Measurements from ENCODE around the gene TMEM97. TPM values are rescaled to one million over a fixed set of nuclear protein-coding genes. Genes with fewer than 3 reads are reported as not detected.
"Not testable (repeated sequence)": the region's sequence is repeated elsewhere in the genome, so short reads cannot be mapped to it uniquely, and the experiment has no call there.

The TMEM97 gene
- total RNA-seq (1 to 10 TPM; 2.4 to 2.6 TPM), polyA plus RNA-seq (1 to 10 TPM; 5.5 to 6.2 TPM)

GRCh38 chr17:28318759-28319597, at the start of gene TMEM97:
Gene TMEM97 (plus strand): TSS chr17:28319200. CDS start chr17:28319240, 40 bp downstream.
- peak within 1 kb of the TSS; percentile 87 to 95 (median 91) for H3K4me3 Mint-ChIP-seq
- no peaks in the 10 kb centered on the region for H3K36me3 Mint-ChIP-seq
- peak within 1 kb of the TSS; percentile 58 to 69 for H3K4me3 ChIP-seq (ENCODE audit: low read length in 2 of 2)
- H3K27me3 ChIP-seq (ENCODE audit: insufficient read depth, low read length) = no peaks in the 10 kb centered on the region
- H3K27ac Mint-ChIP-seq = peak within 1 kb of the TSS; percentile 69 to 90 (median 86)
- H3K4me1 Mint-ChIP-seq = peaks cover 15 to 32% (median 21%) of the 10 kb centered on the region in 4 donors
- intact Hi-C loops (cut with micrococcal nuclease) = loop anchor here (1.0 kb wide), 4 partner anchors 16 to 278 kb away; partner anchors contain the start of genes IFT20, POLDIP2, SARM1 and TNFAIP1
- H3K27me3 Mint-ChIP-seq = no peaks in the 10 kb centered on the region
- peak; percentile 93 to 96 (median 95) for DNase-seq
- peak within 1 kb of the TSS; percentile 45 for H3K27ac ChIP-seq (ENCODE audit: low read depth, low read length)
- H3K9me3 ChIP-seq (ENCODE audit: control insufficient read depth in 1 of 2, low read length in 2 of 2) = no peaks in the 10 kb centered on the region
- peaks cover 19% of the 10 kb centered on the region for H3K4me1 ChIP-seq (ENCODE audit: insufficient read depth, low read length)
- ChIA-PET POLR2A (ENCODE audit: partially characterized antibody) (interaction anchor here (0.6 to 4.7 kb wide), 8 partner anchors 10 to 281 kb away, joined by 3 to 39 read pairs (median 4); partner anchors contain the start of genes IFT20, POLDIP2, SARM1 and TNFAIP1), CTCF (ENCODE audit: partially characterized antibody) (interaction anchor here (0.8 to 2.1 kb wide), 6 partner anchors 12 to 68 kb away, joined by 3 to 9 read pairs (median 5); partner anchors contain the start of genes IFT20 and TNFAIP1)
- H3K9me3 Mint-ChIP-seq = no peaks in the 10 kb centered on the region
- no peaks in the 10 kb centered on the region for H3K36me3 ChIP-seq (ENCODE audit: insufficient read depth, low read length)

GRCh38 chr17:28270055-28270454, 48.9 kb upstream of the TMEM97 start:
- Mint-ChIP-seq H3K4me3 (no peak overlapping the region), H3K4me1 (peaks cover 0 to 7% (median 4%) of the 10 kb centered on the region in 4 donors), H3K27me3 (peaks cover 22 to 30% of the 10 kb centered on the region in 2 donors), H3K9me3 (peaks cover 0 to 12% (median 0%) of the 10 kb centered on the region in 8 donors), H3K27ac (peak overlapping the region in 1 of 7 donors; percentile 43), H3K36me3 (no peaks in the 10 kb centered on the region)
- no peaks in the 10 kb centered on the region for H3K4me1 ChIP-seq (ENCODE audit: insufficient read depth, low read length)
- CTCF ChIA-PET (ENCODE audit: partially characterized antibody) = interaction anchor here (1.1 to 1.2 kb wide), 3 partner anchors 12 to 20 kb away, joined by 3 to 4 read pairs (median 3); no protein-coding TSS in a partner anchor
- peaks cover 1% of the 10 kb centered on the region for H3K27me3 ChIP-seq (ENCODE audit: insufficient read depth, low read length)
- no peaks in the 10 kb centered on the region for H3K36me3 ChIP-seq (ENCODE audit: insufficient read depth, low read length)
- no peak overlapping the region for H3K4me3 ChIP-seq (ENCODE audit: low read length in 2 of 2)
- no peak overlapping the region for H3K27ac ChIP-seq (ENCODE audit: low read depth, low read length)
- no peak for DNase-seq
- intact Hi-C loops (cut with micrococcal nuclease) = no loop called here
- POLR2A ChIA-PET (ENCODE audit: partially characterized antibody) = no interaction called here
- H3K9me3 ChIP-seq (ENCODE audit: control insufficient read depth in 1 of 2, low read length in 2 of 2) = no peaks in the 10 kb centered on the region

DNA sequence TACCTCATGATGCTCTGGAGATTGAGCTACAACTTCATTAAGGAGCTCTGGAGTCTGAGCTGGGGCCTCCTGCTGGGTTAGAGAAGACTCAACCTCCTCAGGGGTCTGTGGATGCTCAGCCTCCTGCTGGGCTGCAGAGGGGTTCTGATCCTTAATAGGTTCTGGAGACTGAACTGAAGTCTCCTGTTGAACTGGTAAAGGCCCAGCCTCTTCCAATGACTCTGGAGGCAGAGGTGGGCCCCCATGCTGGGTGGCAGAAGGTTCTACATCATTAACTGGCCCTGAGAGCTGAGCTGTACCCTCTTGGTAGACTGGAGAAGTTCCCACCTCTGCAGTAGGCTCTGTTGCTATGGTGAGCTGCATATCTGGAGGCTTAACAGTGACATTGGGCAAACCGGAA, 48.1 kb upstream of the TMEM97 start:
- intact Hi-C loops (cut with micrococcal nuclease) = no loop called here
- Histone ChIP-seq H3K27me3 (ENCODE audit: insufficient read depth, low read length) (peaks cover 4% of the 10 kb centered on the region), H3K9me3 (ENCODE audit: control insufficient read depth in 1 of 2, low read length in 2 of 2) (no peaks in the 10 kb centered on the region), H3K4me1 (ENCODE audit: insufficient read depth, low read length) (no peaks in the 10 kb centered on the region), H3K36me3 (ENCODE audit: insufficient read depth, low read length) (no peaks in the 10 kb centered on the region), H3K4me3 (ENCODE audit: low read length in 2 of 2) (no peak overlapping the region), H3K27ac (ENCODE audit: low read depth, low read length) (no peak overlapping the region)
- DNase-seq = no peak
- peaks cover 0 to 8% (median 0%) of the 10 kb centered on the region in 8 donors for H3K9me3 Mint-ChIP-seq
- H3K4me1 Mint-ChIP-seq = peaks cover 0 to 8% (median 6%) of the 10 kb centered on the region in 4 donors
- no peak overlapping the region for H3K27ac Mint-ChIP-seq
- H3K36me3 Mint-ChIP-seq = no peaks in the 10 kb centered on the region
- peaks cover 25 to 31% of the 10 kb centered on the region in 2 donors for H3K27me3 Mint-ChIP-seq
- ChIA-PET POLR2A (ENCODE audit: partially characterized antibody) (no interaction called here), CTCF (ENCODE audit: partially characterized antibody) (interaction anchor here (1.5 to 2.3 kb wide), 2 partner anchors 19 to 65 kb away, joined by 4 to 8 read pairs; partner anchors contain the start of genes IFT20 and TNFAIP1)
- no peak overlapping the region for H3K4me3 Mint-ChIP-seq

GRCh38 chr17:28271431-28271830, 47.6 kb upstream of the TMEM97 start:
- Histone ChIP-seq H3K4me3 (ENCODE audit: low read length in 2 of 2) (no peak overlapping the region), H3K27ac (ENCODE audit: low read depth, low read length) (no peak overlapping the region), H3K4me1 (ENCODE audit: insufficient read depth, low read length) (no peaks in the 10 kb centered on the region), H3K9me3 (ENCODE audit: control insufficient read depth in 1 of 2, low read length in 2 of 2) (no peaks in the 10 kb centered on the region), H3K36me3 (ENCODE audit: insufficient read depth, low read length) (no peaks in the 10 kb centered on the region), H3K27me3 (ENCODE audit: insufficient read depth, low read length) (peaks cover 8% of the 10 kb centered on the region)
- H3K4me1 Mint-ChIP-seq = peaks cover 0 to 8% (median 6%) of the 10 kb centered on the region in 4 donors
- H3K36me3 Mint-ChIP-seq = no peaks in the 10 kb centered on the region
- ChIA-PET POLR2A (ENCODE audit: partially characterized antibody) (no interaction called here), CTCF (ENCODE audit: partially characterized antibody) (interaction anchor here (1.5 to 2.3 kb wide), 2 partner anchors 20 to 64 kb away, joined by 4 to 8 read pairs; partner anchors contain the start of genes IFT20 and TNFAIP1)
- no peak overlapping the region for H3K4me3 Mint-ChIP-seq
- peaks cover 25 to 31% of the 10 kb centered on the region in 2 donors for H3K27me3 Mint-ChIP-seq
- DNase-seq = no peak
- H3K9me3 Mint-ChIP-seq = peaks cover 0 to 4% (median 0%) of the 10 kb centered on the region in 8 donors
- H3K27ac Mint-ChIP-seq = no peak overlapping the region
- intact Hi-C loops (cut with micrococcal nuclease) = no loop called here

DNA sequence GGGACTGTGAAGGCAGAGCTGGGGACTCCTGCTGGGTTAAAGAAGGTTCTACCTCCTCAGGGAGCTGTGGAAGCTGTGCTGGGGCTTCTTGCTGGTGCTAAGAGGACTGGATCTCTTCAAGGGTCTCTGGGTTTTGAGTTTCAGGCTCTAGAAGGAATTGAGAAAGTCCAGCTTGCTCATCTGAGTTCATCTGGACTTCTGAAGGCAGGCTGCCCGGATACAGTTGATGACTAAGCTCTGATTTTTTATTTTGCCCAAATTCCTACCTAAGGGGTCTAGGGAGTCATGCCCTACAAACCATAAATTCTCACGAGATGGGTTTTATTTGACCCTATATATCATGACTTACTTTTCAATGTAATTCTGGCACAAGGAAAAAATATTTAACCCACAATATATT, 46.8 kb upstream of the TMEM97 start:
- Mint-ChIP-seq H3K9me3 (peaks cover 0 to 2% (median 0%) of the 10 kb centered on the region in 8 donors), H3K4me1 (peaks cover 1 to 8% (median 6%) of the 10 kb centered on the region in 4 donors), H3K36me3 (no peaks in the 10 kb centered on the region), H3K4me3 (no peak overlapping the region), H3K27ac (no peak overlapping the region), H3K27me3 (peaks cover 25 to 31% of the 10 kb centered on the region in 2 donors)
- DNase-seq = no peak
- H3K27ac ChIP-seq (ENCODE audit: low read depth, low read length) = no peak overlapping the region
- peaks cover 14% of the 10 kb centered on the region for H3K27me3 ChIP-seq (ENCODE audit: insufficient read depth, low read length)
- H3K4me1 ChIP-seq (ENCODE audit: insufficient read depth, low read length) = no peaks in the 10 kb centered on the region
- no peaks in the 10 kb centered on the region for H3K9me3 ChIP-seq (ENCODE audit: control insufficient read depth in 1 of 2, low read length in 2 of 2)
- POLR2A ChIA-PET (ENCODE audit: partially characterized antibody) = interaction anchor here (0.9 kb wide), 1 partner anchor 13 kb away, joined by 3 read pairs; no protein-coding TSS in a partner anchor
- no peaks in the 10 kb centered on the region for H3K36me3 ChIP-seq (ENCODE audit: insufficient read depth, low read length)
- intact Hi-C loops (cut with micrococcal nuclease) = no loop called here
- CTCF ChIA-PET (ENCODE audit: partially characterized antibody) = interaction anchor here (1.5 to 2.3 kb wide), 2 partner anchors 21 to 64 kb away, joined by 4 to 8 read pairs; partner anchors contain the start of genes IFT20 and TNFAIP1
- H3K4me3 ChIP-seq (ENCODE audit: low read length in 2 of 2) = no peak overlapping the region

DNA sequence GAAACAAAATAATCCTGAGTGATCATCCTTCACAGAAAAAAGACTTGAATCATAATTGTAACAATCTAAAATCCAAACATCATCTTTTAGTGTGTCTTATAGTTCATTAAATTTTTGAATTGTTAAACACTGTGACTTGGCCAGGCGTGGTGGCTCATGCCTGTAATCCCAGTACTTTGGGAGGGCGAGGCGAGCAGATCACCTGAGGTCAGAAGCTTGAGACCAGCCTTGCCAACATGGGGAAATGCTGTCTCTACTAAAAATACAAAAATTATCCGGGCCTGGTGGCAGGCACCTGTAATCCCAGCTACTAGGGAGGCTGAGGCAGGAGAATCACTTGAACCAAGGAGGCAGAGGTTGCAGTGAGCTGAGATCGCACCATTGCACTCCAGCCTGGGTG, 45.7 kb upstream of the TMEM97 start:
- not testable (repeated sequence) for H3K9me3 ChIP-seq (ENCODE audit: control insufficient read depth in 1 of 2, low read length in 2 of 2)
- H3K27me3 Mint-ChIP-seq = peaks cover 26 to 32% of the 10 kb centered on the region in 2 donors
- CTCF ChIA-PET (ENCODE audit: partially characterized antibody) = interaction anchor here (2.3 kb wide), 1 partner anchor 22 kb away, joined by 8 read pairs; no protein-coding TSS in a partner anchor

More for the DNA sequence above, 45.7 kb upstream of the TMEM97 start:
- peaks cover 14% of the 10 kb centered on the region for H3K27me3 ChIP-seq (ENCODE audit: insufficient read depth, low read length)
- intact Hi-C loops (cut with micrococcal nuclease); H3K9me3 Mint-ChIP-seq; H3K36me3 Mint-ChIP-seq; H3K4me3 ChIP-seq (ENCODE audit: low read length in 2 of 2); DNase-seq; H3K27ac ChIP-seq (ENCODE audit: low read depth, low read length); H3K27ac Mint-ChIP-seq; H3K4me3 Mint-ChIP-seq; H3K36me3 ChIP-seq (ENCODE audit: insufficient read depth, low read length); POLR2A ChIA-PET (ENCODE audit: partially characterized antibody): not testable (repeated sequence)
- peaks cover 8 to 18% (median 14%) of the 10 kb centered on the region in 4 donors for H3K4me1 Mint-ChIP-seq
- peaks cover 11% of the 10 kb centered on the region for H3K4me1 ChIP-seq (ENCODE audit: insufficient read depth, low read length)
